SK-N-SH (cell line): Measurements from ENCODE around the gene AFAP1.

Source experiments
- CTCF ChIP-seq: fragments of 200-600 bp; sonication (generic); IDR thresholded peaks from 2 replicates; pipeline ENCODE4 v1.6.1; 2017; ENCODE audit warnings: antibody characterized with exemption, mild to moderate bottlenecking, moderate library complexity
- GABPA ChIP-seq: IDR thresholded peaks from 2 replicates; pipeline ENCODE4 v1.4.0; 2012; ENCODE audit warnings: low read depth, mild to moderate bottlenecking
- POLR2AphosphoS5 ChIP-seq: IDR thresholded peaks from 2 replicates; pipeline ENCODE4 v1.6.1; 2012; ENCODE audit warnings: low read depth, low read length
- RAD21 ChIP-seq: IDR thresholded peaks from 2 replicates; pipeline ENCODE4 v1.6.1; 2012; ENCODE audit warnings: mild to moderate bottlenecking, low read length
- RCOR1 ChIP-seq: fragments of 150-350 bp; IDR thresholded peaks from 2 replicates; pipeline ENCODE4 v1.6.1; 2017; ENCODE audit warnings: antibody characterized with exemption, low read length
- TEAD4 ChIP-seq: IDR thresholded peaks from 2 replicates; pipeline ENCODE4 v1.4.0; 2012; ENCODE audit warnings: mild to moderate bottlenecking, borderline replicate concordance; ENCODE audit not compliant: insufficient read depth
- TF ChIP-seq, protein P1 (sequence below): fragments of 150-350 bp; IDR thresholded peaks from 2 replicates; pipeline ENCODE4 v1.6.1; 2016; ENCODE audit warnings: mild to moderate bottlenecking, low read depth, low read length

DNA sequence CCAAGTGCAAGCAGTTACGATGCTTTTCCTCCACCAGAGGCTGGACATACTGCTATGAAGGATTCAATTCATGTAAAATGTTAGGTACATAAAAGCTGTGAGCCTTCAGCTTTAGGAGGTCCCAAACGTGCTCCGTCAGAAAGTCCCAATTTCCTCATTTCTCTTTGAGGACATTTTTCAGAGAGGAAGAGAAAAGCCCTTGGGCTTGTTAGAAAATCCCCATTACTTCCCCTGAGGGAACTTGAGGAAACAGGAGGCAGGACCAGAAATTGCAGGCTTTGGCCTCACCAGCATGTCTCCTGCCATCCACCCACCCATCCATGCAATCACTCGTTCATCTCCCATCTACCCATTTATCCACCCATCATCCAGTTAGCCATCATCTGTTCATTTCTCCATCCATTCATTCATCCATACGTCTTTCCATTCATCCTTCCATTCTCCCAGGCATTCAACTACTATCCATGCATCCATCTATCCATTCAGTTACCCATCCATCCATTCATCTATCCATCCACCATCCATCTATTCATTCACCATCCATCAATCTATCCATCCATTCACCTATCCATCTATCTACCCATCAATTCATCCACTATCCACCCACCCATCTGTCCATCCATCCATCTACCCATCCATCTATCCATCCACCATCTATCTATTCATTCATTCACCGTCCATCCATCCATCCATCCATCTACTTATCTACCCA lies 223.5 kb downstream of the AFAP1 start:
- TF ChIP-seq CTCF = no peak
- no peak for TF ChIP-seq RCOR1
- no peak for TF ChIP-seq GABPA
- no peak for TF ChIP-seq RAD21
- no peak for TF ChIP-seq POLR2AphosphoS5
- TF ChIP-seq TEAD4 = no peak
- TF ChIP-seq, protein P1, sequence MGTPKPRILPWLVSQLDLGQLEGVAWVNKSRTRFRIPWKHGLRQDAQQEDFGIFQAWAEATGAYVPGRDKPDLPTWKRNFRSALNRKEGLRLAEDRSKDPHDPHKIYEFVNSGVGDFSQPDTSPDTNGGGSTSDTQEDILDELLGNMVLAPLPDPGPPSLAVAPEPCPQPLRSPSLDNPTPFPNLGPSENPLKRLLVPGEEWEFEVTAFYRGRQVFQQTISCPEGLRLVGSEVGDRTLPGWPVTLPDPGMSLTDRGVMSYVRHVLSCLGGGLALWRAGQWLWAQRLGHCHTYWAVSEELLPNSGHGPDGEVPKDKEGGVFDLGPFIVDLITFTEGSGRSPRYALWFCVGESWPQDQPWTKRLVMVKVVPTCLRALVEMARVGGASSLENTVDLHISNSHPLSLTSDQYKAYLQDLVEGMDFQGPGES = no peak
